Neural cell (in vitro differentiated cells): ENCODE measurements around the gene GFOD2. TPM values are rescaled to one million over a fixed set of nuclear protein-coding genes. Genes with fewer than 3 reads are reported as not detected.

Experiments
- H2AFZ ChIP-seq: fragments of 200-600, 300-800 bp; sonication (generic), shearing (Covaris generic); 2 replicates; pipeline ENCODE4 v1.6.0; 2014; ENCODE audit warnings: low read depth, mild to moderate bottlenecking, antibody characterized with exemption, low read length, moderate library complexity
- H3F3A ChIP-seq: fragments of 200-600 bp; shearing (Covaris generic); 2 replicates; pipeline ENCODE4 v1.6.1; 2016; ENCODE audit warnings: mild to moderate bottlenecking, moderate library complexity, mixed read lengths, antibody characterized with exemption, low read length; ENCODE audit not compliant: insufficient read depth, poor library complexity, severe bottlenecking
- H3K27ac ChIP-seq: fragments of 200-600, 300-800 bp; sonication (generic), shearing (Covaris generic); 2 replicates; pipeline ENCODE4 v1.5.1; 2014; ENCODE audit warnings: mild to moderate bottlenecking, low read length, moderate library complexity
- H3K27me3 ChIP-seq: fragments of 300-800, 200-600 bp; sonication (generic), shearing (Covaris generic); 2 replicates; pipeline ENCODE4 v1.6.0; 2014; ENCODE audit warnings: mild to moderate bottlenecking, low read depth, low read length, moderate library complexity; ENCODE audit not compliant: insufficient read depth
- H3K36me3 ChIP-seq: fragments of 300-800, 200-600 bp; sonication (generic), shearing (Covaris generic); 2 replicates; pipeline ENCODE4 v1.5.1; 2014; ENCODE audit warnings: mild to moderate bottlenecking, antibody characterized with exemption, low read length, moderate library complexity; ENCODE audit not compliant: insufficient read depth
- H3K4me2 ChIP-seq: fragments of 300-800, 200-600 bp; sonication (generic), shearing (Covaris generic); 2 replicates; pipeline ENCODE4 v1.6.0; 2014; ENCODE audit warnings: mild to moderate bottlenecking, low read length
- H3K4me3 ChIP-seq: fragments of 300-800, 200-600 bp; sonication (generic), shearing (Covaris generic); 2 replicates; pipeline ENCODE4 v1.5.1; 2014; ENCODE audit warnings: mild to moderate bottlenecking, low read length, moderate library complexity
- H3K79me2 ChIP-seq: fragments of 200-600 bp; shearing (Covaris generic); replicated peaks from 2 replicates; pipeline ENCODE4 v1.6.0; 2014; ENCODE audit warnings: mild to moderate bottlenecking, low read length, moderate library complexity; ENCODE audit not compliant: insufficient read depth
- H3K9ac ChIP-seq: fragments of 300-800, 200-600 bp; sonication (generic), shearing (Covaris generic); 2 replicates; pipeline ENCODE4 v1.6.1; 2016; ENCODE audit warnings: mild to moderate bottlenecking, low read length, mixed read lengths
- H3K9me2 ChIP-seq: fragments of 200-600 bp; shearing (Covaris generic); 2 replicates; pipeline ENCODE4 v1.6.1; 2016; ENCODE audit warnings: mild to moderate bottlenecking, low read length, mixed read lengths; ENCODE audit not compliant: insufficient read depth
- H3K9me3 ChIP-seq: fragments of 200-600, 300-800 bp; sonication (generic), shearing (Covaris generic); 2 replicates; pipeline ENCODE4 v1.6.1; 2016; ENCODE audit warnings: mild to moderate bottlenecking, mixed run types, low read length, moderate library complexity, mixed read lengths
- H4K20me1 ChIP-seq: fragments of 200-600 bp; shearing (Covaris generic); 2 replicates; pipeline ENCODE4 v1.6.1; 2016; ENCODE audit warnings: mild to moderate bottlenecking, mixed run types; ENCODE audit not compliant: insufficient read depth
- EP300 ChIP-seq: fragments of 450-650 bp; conservative IDR thresholded peaks from 2 replicates; pipeline ENCODE4 v1.6.1; 2014; ENCODE audit warnings: antibody characterized with exemption, mild to moderate bottlenecking, moderate library complexity; ENCODE audit not compliant: poor library complexity, severe bottlenecking
- EZH2 ChIP-seq: fragments of 200-600, 300-800 bp; shearing (Covaris generic), sonication (generic); IDR thresholded peaks from 2 replicates; pipeline ENCODE4 v1.6.1; 2014; ENCODE audit warnings: antibody characterized with exemption, low read length, borderline replicate concordance, mild to moderate bottlenecking; ENCODE audit not compliant: insufficient read depth, poor library complexity, severe bottlenecking
- MXI1 ChIP-seq: fragments of 450-650 bp; conservative IDR thresholded peaks from 2 replicates; pipeline ENCODE4 v1.6.1; 2014; ENCODE audit warnings: antibody characterized with exemption, mild to moderate bottlenecking; ENCODE audit not compliant: poor library complexity, severe bottlenecking
- POLR2AphosphoS5 ChIP-seq: IDR thresholded peaks from 2 replicates; pipeline ENCODE4 v1.6.1; 2012
- RAD21 ChIP-seq: fragments of 450-650 bp; conservative IDR thresholded peaks from 2 replicates; pipeline ENCODE4 v1.6.1; 2014; ENCODE audit warnings: antibody characterized with exemption, mild to moderate bottlenecking, moderate library complexity
- SMC3 ChIP-seq: fragments of 450-650 bp; conservative IDR thresholded peaks from 2 replicates; pipeline ENCODE4 v1.6.1; 2014; ENCODE audit warnings: antibody characterized with exemption, mild to moderate bottlenecking, moderate library complexity; ENCODE audit not compliant: poor library complexity
- TAF1 ChIP-seq: IDR thresholded peaks from 2 replicates; pipeline ENCODE4 v1.6.1; 2012; ENCODE audit warnings: low read depth
- polyA plus RNA-seq: library from polyadenylated mRNA; depleted of rRNA; stranded (reverse); fragments of >200 nt; gene quantifications from 2 replicates; pipeline ENCODE4 v1.2.3, GENCODE V29; 2014
- TF ChIP-seq, protein P1 (sequence below): IDR thresholded peaks from 2 replicates; pipeline ENCODE4 v1.6.1; 2012; ENCODE audit warnings: borderline replicate concordance

The GFOD2 gene
- polyA plus RNA-seq, 1 donor from 2014 or later, result 88.4 TPM

DNA sequence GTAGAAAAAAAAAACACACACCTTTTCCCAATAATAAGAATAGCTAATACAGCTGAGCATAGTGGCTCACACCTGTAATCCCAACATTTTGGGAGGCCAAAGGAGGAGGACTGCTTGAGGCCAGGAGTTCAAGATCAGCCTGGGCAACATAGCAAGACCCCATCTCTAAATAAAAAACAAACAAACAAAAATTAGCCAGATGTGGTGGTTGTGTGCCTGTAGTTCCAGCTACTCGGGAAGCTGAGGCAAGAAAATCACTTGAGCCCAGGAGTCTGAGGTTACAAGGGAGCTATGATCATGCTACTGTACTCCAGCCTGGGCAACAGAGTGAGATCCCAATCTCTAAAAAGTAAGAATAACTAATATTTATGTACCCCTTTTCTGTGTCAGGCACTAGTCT is 42.8 kb upstream of the GFOD2 start:
- Histone ChIP-seq H3K4me2 (no peak overlapping the region), H3K36me3 (no peaks in the 10 kb centered on the region), H3K4me3 (no peak overlapping the region), H3K27me3 (no peaks in the 10 kb centered on the region), H3K79me2 (no peaks in the 10 kb centered on the region), H3K9me2 (no peaks in the 10 kb centered on the region), H3K27ac (no peak overlapping the region), H3F3A (no peaks in the 10 kb centered on the region), H3K9me3 (no peaks in the 10 kb centered on the region), H2AFZ (no peak overlapping the region), H4K20me1 (no peaks in the 10 kb centered on the region), H3K9ac (no peak overlapping the region)
- TF ChIP-seq EZH2, result no peak

GRCh38 chr16:67760956-67761230 is 41.8 kb upstream of the GFOD2 start:
- no peak for TF ChIP-seq TAF1
- TF ChIP-seq EZH2, result no peak
- no peak for TF ChIP-seq MXI1
- TF ChIP-seq RAD21, result no peak
- no peak for TF ChIP-seq EP300
- TF ChIP-seq, protein P1, sequence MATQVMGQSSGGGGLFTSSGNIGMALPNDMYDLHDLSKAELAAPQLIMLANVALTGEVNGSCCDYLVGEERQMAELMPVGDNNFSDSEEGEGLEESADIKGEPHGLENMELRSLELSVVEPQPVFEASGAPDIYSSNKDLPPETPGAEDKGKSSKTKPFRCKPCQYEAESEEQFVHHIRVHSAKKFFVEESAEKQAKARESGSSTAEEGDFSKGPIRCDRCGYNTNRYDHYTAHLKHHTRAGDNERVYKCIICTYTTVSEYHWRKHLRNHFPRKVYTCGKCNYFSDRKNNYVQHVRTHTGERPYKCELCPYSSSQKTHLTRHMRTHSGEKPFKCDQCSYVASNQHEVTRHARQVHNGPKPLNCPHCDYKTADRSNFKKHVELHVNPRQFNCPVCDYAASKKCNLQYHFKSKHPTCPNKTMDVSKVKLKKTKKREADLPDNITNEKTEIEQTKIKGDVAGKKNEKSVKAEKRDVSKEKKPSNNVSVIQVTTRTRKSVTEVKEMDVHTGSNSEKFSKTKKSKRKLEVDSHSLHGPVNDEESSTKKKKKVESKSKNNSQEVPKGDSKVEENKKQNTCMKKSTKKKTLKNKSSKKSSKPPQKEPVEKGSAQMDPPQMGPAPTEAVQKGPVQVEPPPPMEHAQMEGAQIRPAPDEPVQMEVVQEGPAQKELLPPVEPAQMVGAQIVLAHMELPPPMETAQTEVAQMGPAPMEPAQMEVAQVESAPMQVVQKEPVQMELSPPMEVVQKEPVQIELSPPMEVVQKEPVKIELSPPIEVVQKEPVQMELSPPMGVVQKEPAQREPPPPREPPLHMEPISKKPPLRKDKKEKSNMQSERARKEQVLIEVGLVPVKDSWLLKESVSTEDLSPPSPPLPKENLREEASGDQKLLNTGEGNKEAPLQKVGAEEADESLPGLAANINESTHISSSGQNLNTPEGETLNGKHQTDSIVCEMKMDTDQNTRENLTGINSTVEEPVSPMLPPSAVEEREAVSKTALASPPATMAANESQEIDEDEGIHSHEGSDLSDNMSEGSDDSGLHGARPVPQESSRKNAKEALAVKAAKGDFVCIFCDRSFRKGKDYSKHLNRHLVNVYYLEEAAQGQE, result no peak
- no peak for TF ChIP-seq POLR2AphosphoS5

DNA sequence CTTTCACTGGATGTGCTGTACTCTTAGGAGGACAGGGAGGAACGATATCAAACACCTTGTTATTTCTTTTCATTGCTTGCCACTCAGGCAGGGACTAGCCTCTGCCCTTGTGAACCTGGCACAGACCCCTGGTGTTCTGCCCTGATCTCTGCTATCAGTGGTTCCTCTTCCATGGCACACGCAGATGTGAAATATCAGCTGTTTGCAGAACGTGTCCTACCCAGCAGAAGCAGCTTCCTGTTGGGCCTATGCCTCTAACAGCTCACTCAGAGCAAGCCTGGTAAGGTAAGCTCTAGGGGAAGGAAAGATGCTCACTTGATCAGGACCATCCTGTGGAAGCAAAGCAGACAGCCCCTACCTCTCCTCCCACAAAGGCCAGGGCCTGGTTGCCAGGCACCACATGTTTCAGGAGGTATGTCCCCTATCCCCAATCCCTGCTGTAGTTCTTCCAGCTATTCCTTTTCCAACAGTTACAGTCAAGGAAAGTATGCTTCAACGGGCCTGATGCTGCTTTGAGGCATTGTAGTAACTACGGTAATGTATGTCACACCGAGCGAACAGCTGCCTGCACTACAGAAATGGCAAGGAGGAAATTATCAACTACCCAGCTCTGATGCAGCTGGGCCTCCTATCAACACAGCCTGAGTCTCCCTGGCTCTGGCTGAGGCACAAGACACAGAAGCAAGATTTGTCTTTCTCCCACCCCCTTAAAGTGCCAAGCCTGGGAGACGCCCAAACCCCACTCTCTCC is 41.3 kb upstream of the GFOD2 start:
- Histone ChIP-seq H3K9ac (no peak overlapping the region), H3K9me3 (no peaks in the 10 kb centered on the region), H3F3A (no peaks in the 10 kb centered on the region), H3K4me3 (no peak overlapping the region), H3K36me3 (no peaks in the 10 kb centered on the region), H2AFZ (no peak overlapping the region), H4K20me1 (no peaks in the 10 kb centered on the region), H3K27ac (peak overlapping the region; percentile 1), H3K4me2 (no peak overlapping the region), H3K9me2 (no peaks in the 10 kb centered on the region), H3K79me2 (no peaks in the 10 kb centered on the region), H3K27me3 (no peaks in the 10 kb centered on the region)
- TF ChIP-seq SMC3, result no peak

More at GRCh38 chr16:67760956-67761230, 41.8 kb upstream of the GFOD2 start:
- no peak overlapping the region for H3K4me3 ChIP-seq
- no peaks in the 10 kb centered on the region for H4K20me1 ChIP-seq
- no peaks in the 10 kb centered on the region for H3K79me2 ChIP-seq
- H3K4me2 ChIP-seq, result no peak overlapping the region
- H3K9me2 ChIP-seq, result no peaks in the 10 kb centered on the region
- no peak overlapping the region for H2AFZ ChIP-seq
- no peaks in the 10 kb centered on the region for H3F3A ChIP-seq
- H3K27ac ChIP-seq, result peak overlapping the region; percentile 1
- no peaks in the 10 kb centered on the region for H3K36me3 ChIP-seq
- no peaks in the 10 kb centered on the region for H3K9me3 ChIP-seq
- no peaks in the 10 kb centered on the region for H3K27me3 ChIP-seq
- no peak overlapping the region for H3K9ac ChIP-seq
